ENCODE data around the gene ATN1. TPM values are rescaled to one million over a fixed set of nuclear protein-coding genes. Genes with fewer than 3 reads are reported as not detected.

Gene ATN1
- polyA plus RNA-seq, 3 donors, result 0.40 to 10.6 TPM; not detected in 1

DNA sequence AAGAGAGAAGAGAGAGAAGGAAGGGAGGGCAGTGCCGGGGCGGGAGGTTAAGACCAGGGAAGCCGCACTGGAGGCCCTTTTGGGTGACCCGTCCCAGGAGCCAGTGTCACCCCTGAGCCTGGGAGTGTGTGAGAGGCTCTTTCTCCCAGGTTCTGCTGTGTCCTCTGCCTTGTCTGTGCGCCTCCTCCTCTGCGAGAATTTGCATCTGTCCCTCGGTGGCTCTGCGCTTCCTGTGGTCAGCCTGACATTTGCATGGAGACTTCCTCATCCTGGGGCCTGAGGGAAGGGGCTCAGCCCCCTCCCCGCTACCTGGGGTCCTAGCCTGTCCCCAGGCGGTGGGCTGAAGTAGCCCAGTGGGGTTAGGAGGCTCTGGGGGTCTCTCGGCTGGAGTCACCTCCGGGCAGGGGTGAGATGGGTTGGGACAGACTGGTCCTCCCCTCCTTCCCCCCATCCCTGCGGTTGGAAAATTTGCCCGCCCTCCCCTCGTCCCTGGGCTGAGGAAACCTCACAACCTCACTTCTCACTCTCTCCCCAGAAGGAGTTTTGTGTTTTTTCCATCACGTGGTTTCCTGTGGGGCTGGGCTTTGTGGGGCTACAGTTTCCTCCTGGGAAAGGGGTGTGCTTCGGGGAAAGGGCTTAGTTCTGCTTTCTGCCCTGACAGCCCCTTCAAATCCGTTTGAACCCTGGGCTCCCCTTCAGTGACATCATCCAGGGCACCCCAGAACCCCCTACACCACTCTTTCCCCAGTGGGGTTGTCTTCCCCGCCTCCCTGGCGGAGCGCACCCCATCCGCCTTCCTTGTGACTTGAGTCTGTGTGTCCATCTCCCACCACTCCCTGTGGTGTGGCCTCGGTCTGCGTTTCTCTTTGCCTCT, 25.9 kb downstream of the ATN1 start:
- peak overlapping the region; percentile 97 to 99 for H3K4me3 Mint-ChIP-seq
- intact Hi-C loops (cut with micrococcal nuclease), result loop anchor here in 1 of 2 donors (1.0 to 10.0 kb wide), 3 partner anchors 8 to 419 kb away; partner anchors contain the start of genes GAPDH and LPCAT3

More for the DNA sequence above, 25.9 kb downstream of the ATN1 start:
- peaks cover 59 to 68% of the 10 kb centered on the region in 2 donors for H3K36me3 Mint-ChIP-seq
- Histone ChIP-seq H3K4me3 (replicated peaks in 1 of 3; ENCODE audit: low read depth in 2 of 3, low read length in 3 of 3) (peak overlapping the region; percentile 61 to 99 (median 98)), H3K9ac (ENCODE audit: insufficient read depth, low read length, poor library complexity, severe bottlenecking) (peak overlapping the region; percentile 93), H3K4me1 (ENCODE audit: control insufficient read depth in 1 of 2, insufficient read depth in 2 of 2, low read length in 2 of 2) (peaks cover 77 to 84% of the 10 kb centered on the region in 2 donors), H3K27me3 (ENCODE audit: control insufficient read depth in 2 of 2, insufficient read depth in 2 of 2, low read length in 2 of 2) (no peaks in the 10 kb centered on the region), H3K36me3 (replicated peaks in 1 of 2; ENCODE audit: control insufficient read depth in 1 of 2, insufficient read depth in 2 of 2, low read length in 2 of 2) (peaks cover 55 to 59% of the 10 kb centered on the region in 2 donors), H4K20me1 (ENCODE audit: insufficient read depth, low read length) (peaks cover 74% of the 10 kb centered on the region), H3K9me3 (replicated peaks in 1 of 2; ENCODE audit: control insufficient read depth in 1 of 2, insufficient read depth in 1 of 2, low read length in 2 of 2) (no peaks in the 10 kb centered on the region), H3K79me2 (ENCODE audit: insufficient read depth, low read length) (peaks cover 88% of the 10 kb centered on the region), H3K27ac (ENCODE audit: low read depth in 1 of 2, low read length in 2 of 2) (peak overlapping the region; percentile 87 to 95), H2AFZ (ENCODE audit: insufficient read depth, low read depth, low read length, poor library complexity, severe bottlenecking) (peak overlapping the region; percentile 49), H3K4me2 (replicated peaks; ENCODE audit: extremely low read depth, low read length, poor library complexity, severe bottlenecking) (peak overlapping the region; percentile 92)
- peaks cover 0 to 3% (median 0%) of the 10 kb centered on the region in 3 donors for H3K27me3 Mint-ChIP-seq (ENCODE audit: low read depth in 3 of 3)
- H3K4me1 Mint-ChIP-seq, result peaks cover 73% of the 10 kb centered on the region
- WGBS (ENCODE audit: insufficient coverage), result 0% methylated on average over 14 of the region's 24 CpGs
- TF ChIP-seq, protein P1, sequence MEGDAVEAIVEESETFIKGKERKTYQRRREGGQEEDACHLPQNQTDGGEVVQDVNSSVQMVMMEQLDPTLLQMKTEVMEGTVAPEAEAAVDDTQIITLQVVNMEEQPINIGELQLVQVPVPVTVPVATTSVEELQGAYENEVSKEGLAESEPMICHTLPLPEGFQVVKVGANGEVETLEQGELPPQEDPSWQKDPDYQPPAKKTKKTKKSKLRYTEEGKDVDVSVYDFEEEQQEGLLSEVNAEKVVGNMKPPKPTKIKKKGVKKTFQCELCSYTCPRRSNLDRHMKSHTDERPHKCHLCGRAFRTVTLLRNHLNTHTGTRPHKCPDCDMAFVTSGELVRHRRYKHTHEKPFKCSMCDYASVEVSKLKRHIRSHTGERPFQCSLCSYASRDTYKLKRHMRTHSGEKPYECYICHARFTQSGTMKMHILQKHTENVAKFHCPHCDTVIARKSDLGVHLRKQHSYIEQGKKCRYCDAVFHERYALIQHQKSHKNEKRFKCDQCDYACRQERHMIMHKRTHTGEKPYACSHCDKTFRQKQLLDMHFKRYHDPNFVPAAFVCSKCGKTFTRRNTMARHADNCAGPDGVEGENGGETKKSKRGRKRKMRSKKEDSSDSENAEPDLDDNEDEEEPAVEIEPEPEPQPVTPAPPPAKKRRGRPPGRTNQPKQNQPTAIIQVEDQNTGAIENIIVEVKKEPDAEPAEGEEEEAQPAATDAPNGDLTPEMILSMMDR (IDR thresholded peaks at IDR 0.05), result no peak
- H3K9me3 Mint-ChIP-seq, result peaks cover 0 to 2% (median 0%) of the 10 kb centered on the region in 7 donors
- peak overlapping the region; percentile 93 to 98 (median 96) for H3K27ac Mint-ChIP-seq
- DNase-seq, result peak; percentile 86 to 89 (median 89)
